CD4-positive, alpha-beta T cell treated with Interleukin-6 for 4 hours (primary cell): ENCODE measurements around the gene SDCCAG8.

Source experiments
- DNase-seq: peaks from one replicate; pipeline ENCODE4 v3.0.0-alpha.2; 2020; ENCODE audit warnings: mixed read lengths

Gene SDCCAG8

GRCh38 chr1:243396424-243396823 is 140.6 kb downstream of the SDCCAG8 start:
- DNase-seq, result no peak

GRCh38 chr1:243396876-243397275 is 141.0 kb downstream of the SDCCAG8 start:
- DNase-seq, result no peak

GRCh38 chr1:243397613-243398321 is 141.9 kb downstream of the SDCCAG8 start:
- DNase-seq, result no peak

DNA sequence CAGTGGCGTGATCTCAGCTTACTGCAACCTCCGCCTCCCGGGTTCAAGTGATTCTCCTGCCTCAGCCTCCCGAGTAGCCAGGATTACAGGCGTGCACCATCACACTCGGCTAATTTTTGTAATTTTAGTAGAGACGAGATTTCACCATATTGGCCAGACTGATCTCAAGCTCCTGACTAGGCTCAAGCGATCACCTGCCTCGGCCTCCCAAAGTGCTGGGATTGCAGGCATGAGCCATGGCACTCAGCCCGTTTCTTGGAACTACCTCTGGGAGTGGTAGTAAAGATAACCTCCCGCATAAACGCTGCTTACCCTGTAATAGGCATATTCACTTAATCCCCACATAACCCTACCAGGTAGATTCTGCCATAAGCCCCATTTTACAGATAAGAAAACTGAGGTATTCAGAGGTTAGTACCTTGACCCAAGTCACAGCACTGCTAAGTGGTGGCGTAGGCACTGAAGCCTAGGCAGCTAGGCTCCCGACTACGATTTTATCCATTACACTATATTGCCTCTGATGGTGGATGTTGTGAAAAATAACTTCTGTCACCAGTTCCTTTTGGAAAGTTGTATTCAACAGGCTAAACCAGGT is 143.8 kb downstream of the SDCCAG8 start:
- no peak for DNase-seq

DNA sequence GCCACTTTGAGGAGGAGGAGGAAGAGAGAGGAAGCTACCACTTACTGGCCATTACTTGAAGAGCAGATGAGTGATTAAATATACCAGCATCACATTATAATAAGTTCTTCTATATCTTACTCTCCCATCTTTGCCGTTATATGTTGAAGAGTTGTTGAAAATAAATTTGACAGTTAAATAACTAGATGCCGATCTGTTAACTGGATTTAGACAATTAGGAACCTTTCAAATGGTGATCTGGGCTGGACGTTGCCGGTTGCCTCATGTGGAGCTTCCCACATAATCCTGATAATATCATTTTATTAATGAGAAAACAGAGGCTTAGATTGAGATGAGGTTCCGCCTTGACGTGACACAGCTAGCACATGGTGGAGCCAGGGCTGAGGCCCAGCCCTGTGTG is 147.0 kb downstream of the SDCCAG8 start:
- no peak for DNase-seq

- DNase-seq, result no peak
These were observed 150.6 kb downstream of the SDCCAG8 start for GRCh38 chr1:243406424-243406823.

- no peak for DNase-seq
These were observed 151.6 kb downstream of the SDCCAG8 start for GRCh38 chr1:243407284-243408018.

- DNase-seq, result no peak
These were observed 152.6 kb downstream of the SDCCAG8 start for GRCh38 chr1:243408479-243408878.

- no peak for DNase-seq
These were observed 153.4 kb downstream of the SDCCAG8 start for GRCh38 chr1:243409284-243409683.

- no peak for DNase-seq
These were observed 155.6 kb downstream of the SDCCAG8 start for GRCh38 chr1:243411472-243411871.

- no peak for DNase-seq
These were observed 157.8 kb downstream of the SDCCAG8 start for GRCh38 chr1:243413431-243414151.

GRCh38 chr1:243414152-243414494 is 158.3 kb downstream of the SDCCAG8 start:
- no peak for DNase-seq

DNA sequence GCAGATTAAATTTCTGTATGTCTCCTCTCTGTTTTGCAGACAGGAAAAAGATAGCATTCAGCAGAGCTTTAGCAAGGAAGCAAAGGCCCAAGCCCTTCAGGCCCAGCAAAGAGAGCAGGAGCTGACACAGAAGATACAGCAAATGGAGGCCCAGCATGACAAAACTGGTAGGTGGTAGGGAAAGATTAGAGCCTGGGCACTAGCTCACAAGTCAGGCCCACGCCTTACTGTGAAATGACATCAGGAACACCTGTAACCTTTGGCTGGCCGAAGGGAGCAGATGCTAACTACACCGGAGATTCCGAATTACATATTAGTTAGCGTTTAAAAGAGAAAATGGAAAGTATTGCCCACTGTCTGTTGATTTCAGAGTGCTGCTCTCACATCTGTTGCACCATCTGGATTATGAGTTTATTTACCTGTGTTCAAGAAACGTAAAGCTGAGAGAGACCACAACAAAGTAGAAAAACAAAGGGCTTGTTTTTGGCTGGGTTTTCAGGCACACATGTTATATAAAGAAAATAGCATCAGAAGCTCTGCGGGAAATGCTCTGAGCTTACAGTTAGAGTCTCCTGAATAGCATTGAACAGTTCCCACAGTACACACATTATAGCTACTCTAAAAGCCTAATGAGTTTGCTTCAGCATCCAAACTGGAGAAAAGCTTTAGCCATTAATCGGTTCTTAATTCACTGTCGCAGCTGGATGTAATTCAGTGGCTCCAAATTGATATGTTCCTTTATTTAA is 160.0 kb downstream of the SDCCAG8 start:
- DNase-seq, result no peak

DNA sequence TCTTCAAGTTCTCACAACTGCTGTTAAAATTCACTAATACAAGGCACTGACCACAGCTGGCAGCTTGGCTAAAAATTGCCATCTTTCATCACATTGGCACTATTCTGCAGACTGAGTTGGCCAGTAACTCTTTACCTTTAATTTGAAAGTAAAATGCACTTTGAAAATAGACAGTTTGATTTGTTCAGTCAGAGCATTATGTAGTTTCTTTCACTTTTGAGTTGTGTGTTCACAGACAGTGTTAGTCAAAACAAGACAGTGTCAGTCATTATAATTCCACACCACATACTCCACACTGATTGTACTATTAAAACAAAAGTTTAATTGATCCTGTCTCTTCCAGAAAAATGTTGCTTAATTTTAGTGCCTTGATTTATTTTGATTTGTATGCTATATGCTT is 160.7 kb downstream of the SDCCAG8 start:
- DNase-seq, result no peak

DNA sequence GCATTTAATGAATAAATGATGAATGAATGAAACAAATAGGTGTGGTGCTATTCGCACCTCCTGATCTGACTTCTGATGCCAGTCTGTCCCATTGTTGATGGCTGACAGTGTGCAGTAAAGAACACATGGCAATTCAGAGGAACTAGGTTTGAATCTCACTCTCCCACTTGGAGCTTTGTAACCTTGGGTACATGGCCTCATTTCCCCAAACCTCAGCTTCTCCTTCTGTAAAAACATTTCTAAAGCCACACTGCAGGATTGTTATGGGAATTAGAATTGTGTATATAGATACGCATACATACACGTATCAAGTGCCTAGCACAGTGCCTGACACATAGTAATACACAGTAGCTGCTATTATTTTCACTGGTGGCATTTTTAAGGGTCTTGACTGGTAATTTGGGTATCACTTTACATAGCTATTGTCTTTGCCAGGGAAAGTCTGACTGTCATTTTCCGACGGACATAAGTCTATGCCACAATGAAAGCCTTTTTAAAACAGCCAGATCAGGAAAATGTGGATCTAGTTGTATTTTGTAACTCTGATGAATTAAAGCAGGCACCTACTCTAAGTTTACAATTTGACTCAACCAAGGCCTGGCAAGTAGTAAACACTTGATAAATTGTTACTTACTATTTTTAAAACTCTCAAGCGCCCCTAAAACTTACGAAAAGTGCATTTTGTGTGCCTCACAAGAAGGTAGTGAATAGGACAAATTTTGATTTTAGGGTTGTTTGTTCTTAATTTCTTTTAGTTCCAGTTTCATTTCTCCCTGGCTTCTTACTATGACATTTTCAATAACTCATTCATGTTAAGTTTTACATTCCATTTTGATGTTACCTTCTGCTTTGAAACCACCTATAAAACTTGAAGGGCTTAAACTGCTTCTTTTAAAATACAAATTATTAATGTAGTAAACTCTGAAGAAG is 164.4 kb downstream of the SDCCAG8 start:
- DNase-seq, result no peak

DNA sequence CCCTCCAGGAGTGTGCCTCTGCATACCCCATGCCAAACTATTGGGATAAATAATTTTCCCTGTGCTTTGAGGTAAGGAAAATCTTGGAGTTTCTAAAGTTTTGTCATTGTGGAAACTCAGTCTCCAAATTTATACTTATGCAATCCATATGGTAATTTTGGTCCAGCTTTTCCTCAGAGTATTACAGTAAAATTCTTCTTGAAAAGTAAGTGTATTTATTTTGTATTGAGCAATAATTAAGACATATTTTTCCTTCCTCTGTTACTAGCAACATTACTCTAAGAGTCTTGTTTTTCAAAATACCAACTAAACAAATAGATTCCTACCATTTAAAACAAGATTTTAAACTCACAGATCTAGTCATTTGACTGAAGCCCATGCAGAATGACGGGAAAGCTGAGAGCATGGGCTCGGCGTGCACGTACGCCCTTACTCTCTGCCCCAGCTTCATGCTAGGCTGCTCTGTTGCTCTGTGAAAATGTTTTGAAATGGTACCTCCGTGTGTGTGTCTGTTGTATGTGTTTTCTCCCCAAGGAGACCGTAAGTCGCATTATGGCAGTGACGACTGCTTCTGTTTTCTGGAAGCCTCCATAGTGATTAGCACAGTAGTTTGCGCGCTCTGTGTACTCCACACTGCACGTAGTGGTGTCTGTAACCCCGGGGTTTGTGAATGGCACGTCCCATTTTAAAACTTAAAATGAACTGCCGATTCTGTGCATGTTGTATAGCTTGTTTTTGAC is 165.3 kb downstream of the SDCCAG8 start:
- no peak for DNase-seq

GRCh38 chr1:243421784-243422183 is 165.9 kb downstream of the SDCCAG8 start:
- DNase-seq, result peak; percentile 43

DNA sequence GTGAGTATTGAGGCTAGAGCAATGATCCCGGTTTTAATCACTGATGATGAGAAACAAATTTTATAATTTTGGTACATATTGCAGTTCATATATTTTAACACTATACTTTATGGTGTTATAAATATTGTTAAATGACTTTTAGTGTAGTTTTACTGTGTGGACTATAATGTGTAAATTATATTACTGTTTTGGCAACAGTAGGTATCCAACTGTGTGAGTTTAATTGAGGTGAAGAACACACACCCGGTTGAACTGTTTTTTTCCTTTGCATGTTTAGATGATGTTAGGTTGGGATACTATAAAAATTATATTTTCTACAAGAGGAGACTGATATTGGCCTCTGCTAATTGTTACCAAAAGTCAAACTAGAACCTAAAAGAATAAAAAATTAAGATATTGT is 166.5 kb downstream of the SDCCAG8 start:
- DNase-seq, result no peak

GRCh38 chr1:243428084-243428483 is 172.2 kb downstream of the SDCCAG8 start:
- DNase-seq, result no peak

DNA sequence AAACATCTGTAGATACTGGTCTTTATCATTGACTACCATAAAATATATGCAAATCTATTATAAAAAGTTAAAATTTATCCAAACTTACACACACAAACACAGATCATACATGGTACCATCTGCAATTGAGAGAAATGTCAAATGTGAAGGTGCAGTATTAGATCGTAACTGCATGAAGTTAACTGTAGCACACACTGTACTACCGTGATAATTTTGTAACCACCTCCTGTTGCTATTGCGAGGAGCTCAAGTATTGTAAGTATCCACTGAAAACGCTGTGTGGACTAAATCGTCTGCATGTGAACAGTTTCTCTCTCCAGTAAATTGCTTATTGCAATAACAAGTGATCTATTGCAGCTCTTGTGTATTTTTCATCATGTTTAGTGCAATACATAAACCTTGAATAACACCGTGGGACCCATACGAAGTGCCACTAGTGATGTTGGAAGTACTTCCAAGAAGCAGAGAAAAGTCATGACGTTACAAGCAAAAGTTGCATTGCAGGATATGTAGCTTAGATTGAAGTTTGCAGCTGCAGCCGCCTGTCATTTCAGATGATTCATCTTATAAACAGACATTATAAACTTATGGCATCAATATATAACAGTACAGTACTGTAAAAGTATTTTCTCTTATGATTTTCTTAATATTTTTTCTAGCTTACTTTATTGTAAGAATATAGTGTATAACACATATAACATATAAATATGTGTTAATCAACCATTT is 172.9 kb downstream of the SDCCAG8 start:
- no peak for DNase-seq
